Ascending aorta (tissue), 2 donors: Measurements from ENCODE around the gene FAM156A. TPM values are rescaled to one million over a fixed set of nuclear protein-coding genes. Genes with fewer than 3 reads are reported as not detected.
"Not testable (repeated sequence)": the region's sequence is repeated elsewhere in the genome, so short reads cannot be mapped to it uniquely, and the experiment has no call there.

Experiments
- DNase-seq, 2 donors: peaks; one replicate each; pipeline ENCODE4 v3.0.0-alpha.2; 2019; ENCODE audit warnings: low spot score in 2 of 2
- H3K27ac ChIP-seq, 2 donors: fragments of 200-600 bp; sonication (generic); one replicate each; pipeline ENCODE4 v1.5.1; 2016 to 2017; ENCODE audit warnings: mild to moderate bottlenecking in 1 of 2
- H3K27me3 ChIP-seq: fragments of 200-600 bp; sonication (generic); one replicate; pipeline ENCODE4 v1.5.1; 2017
- H3K36me3 ChIP-seq, 2 donors: fragments of 200-600 bp; sonication (generic); one replicate each; pipeline ENCODE4 v1.5.1; 2016
- H3K4me1 ChIP-seq, 2 donors: fragments of 200-600 bp; sonication (generic); one replicate each; pipeline ENCODE4 v1.5.1; 2016 to 2017; ENCODE audit warnings: mild to moderate bottlenecking in 1 of 2
- H3K4me3 ChIP-seq, 2 donors: fragments of 200-600 bp; sonication (generic); one replicate each; pipeline ENCODE4 v1.5.1; 2016 to 2017; ENCODE audit warnings: mild to moderate bottlenecking in 1 of 2
- H3K9me3 ChIP-seq, 2 donors: fragments of 200-600 bp; sonication (generic); one replicate each; pipeline ENCODE4 v1.5.1; 2016
- intact Hi-C: fragments of 100-400 bp; cut with DNase I; formaldehyde crosslinking; loops from one replicate; pipeline ENCODE4 v1.15.1; 2023
- total RNA-seq: library from RNA; depleted of rRNA; stranded (reverse); fragments of >200 nt; gene quantifications from one replicate; pipeline ENCODE4 v1.1.0, GENCODE V29; 2016

Gene FAM156A
- total RNA-seq, 1 donor from 2014 or later, result 50.9 TPM

DNA sequence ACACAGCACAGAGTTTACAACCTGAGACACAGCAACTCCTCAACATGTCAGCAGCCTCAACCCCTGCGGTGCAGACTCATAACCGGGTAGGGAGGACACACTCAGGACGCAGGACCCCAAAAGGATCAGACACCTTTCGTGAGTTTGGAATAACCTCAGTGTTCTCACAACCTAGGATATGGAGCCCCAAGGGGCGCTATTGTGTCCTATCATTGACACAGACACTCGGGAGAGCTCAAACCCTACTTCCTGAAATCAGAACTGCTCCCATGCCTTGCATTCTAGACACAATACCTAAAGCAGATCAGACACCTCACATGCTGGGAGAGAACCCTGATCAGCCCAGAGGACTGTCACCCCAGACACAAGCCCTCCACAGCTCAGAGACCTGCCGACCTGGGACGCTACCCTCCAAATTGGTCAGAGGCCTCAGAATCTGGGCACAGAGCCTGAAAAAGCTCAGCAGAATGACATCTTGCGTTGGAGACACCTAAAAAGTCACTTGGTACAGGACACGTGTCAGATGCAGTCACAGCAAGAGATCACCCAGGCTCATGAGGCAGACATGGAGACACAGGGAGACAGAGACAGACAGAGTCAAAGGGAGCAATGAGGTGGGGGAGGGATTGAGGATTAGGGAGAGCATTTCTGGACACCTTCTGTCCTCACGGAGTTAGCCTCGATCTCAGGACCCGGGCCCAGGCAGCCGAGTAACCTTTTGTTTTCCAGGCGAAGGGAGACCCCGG lies 8.8 kb upstream of the FAM156A start:
- H3K9me3 ChIP-seq, intact Hi-C loops, H3K4me3 ChIP-seq: not testable (repeated sequence)

DNA sequence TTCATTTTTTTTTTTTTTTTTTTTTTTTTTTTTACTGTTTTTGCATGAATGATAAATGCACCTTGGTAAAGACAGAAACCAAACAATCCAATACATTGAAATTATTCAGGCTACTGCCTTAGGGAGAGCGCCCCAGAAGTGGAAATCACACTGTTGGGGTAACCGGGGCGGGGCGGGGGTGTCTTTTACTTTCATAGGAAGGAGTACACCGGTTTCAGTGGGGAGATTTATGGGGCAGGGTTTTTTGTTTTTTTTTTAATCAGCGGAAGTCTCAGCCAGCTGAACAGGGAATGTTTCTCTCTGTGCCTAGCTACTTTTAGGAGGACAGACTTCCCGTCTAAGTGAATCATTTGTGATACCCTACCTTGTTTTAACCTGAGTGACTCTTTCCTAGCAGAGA lies 643 bp upstream of the FAM156A start:
- DNase-seq, H3K9me3 ChIP-seq, H3K27me3 ChIP-seq, H3K4me1 ChIP-seq, intact Hi-C loops, H3K27ac ChIP-seq, H3K4me3 ChIP-seq, H3K36me3 ChIP-seq: not testable (repeated sequence)

More for the DNA sequence above, 8.8 kb upstream of the FAM156A start:
- H3K27me3 ChIP-seq, H3K4me1 ChIP-seq, DNase-seq, H3K27ac ChIP-seq, H3K36me3 ChIP-seq: not testable (repeated sequence)

DNA sequence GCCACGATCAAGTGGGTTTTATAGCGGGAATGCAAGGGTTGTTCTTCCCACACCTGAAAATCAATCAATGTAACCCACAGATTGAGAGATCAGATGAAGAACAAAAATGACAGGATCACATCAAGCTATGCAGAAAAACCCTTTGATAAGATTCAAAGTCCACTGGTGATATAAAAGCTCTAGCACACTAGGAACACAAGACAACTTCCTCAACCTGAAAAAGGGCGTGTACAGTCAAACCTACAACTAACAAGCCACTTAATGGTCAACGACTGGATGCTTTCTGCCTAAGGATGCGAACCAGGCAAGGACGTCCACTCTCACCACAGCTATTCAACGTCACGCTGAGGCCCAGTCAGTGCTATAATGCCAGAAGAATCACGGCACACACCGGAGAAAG lies 8.4 kb downstream of the FAM156A start:
- H3K27me3 ChIP-seq, H3K4me3 ChIP-seq, H3K9me3 ChIP-seq: not testable (repeated sequence)

DNA sequence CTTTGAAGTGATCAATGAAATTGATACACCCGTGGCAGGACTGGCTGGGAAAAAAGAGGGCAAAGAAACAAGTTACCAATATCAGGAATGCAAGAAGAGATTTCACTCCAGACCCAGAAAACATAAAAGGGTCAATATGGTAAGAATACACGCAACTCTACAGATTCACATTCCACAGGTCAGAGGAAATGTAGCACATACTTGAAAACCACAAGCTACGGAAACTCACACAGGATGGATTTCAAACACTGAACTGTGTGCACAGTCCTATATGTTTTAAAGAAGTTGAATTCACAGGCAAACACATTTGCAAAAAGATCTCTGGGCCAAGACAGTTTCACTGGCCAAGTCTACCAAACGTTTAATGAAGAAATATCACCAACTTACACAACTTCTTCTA lies 9.0 kb downstream of the FAM156A start:
- H3K9me3 ChIP-seq, H3K36me3 ChIP-seq, H3K4me3 ChIP-seq, H3K27me3 ChIP-seq, H3K4me1 ChIP-seq, intact Hi-C loops, DNase-seq, H3K27ac ChIP-seq: not testable (repeated sequence)

More for the DNA sequence above, 8.4 kb downstream of the FAM156A start:
- H3K36me3 ChIP-seq, DNase-seq, intact Hi-C loops, H3K4me1 ChIP-seq, H3K27ac ChIP-seq: not testable (repeated sequence)

DNA sequence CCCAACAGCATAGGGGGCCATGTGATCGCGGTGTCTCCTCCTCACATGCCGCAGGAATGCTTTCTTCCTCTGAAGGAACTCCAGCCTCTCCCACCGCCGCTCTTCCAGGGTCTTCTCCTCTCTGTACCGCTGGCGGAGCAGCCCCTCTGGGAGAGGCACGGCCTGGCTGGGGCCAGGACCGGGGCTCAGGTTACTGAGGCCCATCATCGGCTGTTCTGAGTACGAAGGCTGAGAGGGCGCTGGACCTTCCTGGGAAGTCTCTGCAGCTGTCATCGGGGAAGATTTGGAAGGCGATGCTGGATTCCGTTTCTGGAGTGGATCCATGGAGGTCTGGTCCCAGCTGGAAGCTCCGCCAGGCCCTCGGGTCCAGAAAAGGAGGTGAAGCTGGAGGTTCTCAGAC lies 10.1 kb downstream of the FAM156A start:
- intact Hi-C loops, H3K27ac ChIP-seq, DNase-seq, H3K27me3 ChIP-seq, H3K4me1 ChIP-seq, H3K4me3 ChIP-seq, H3K36me3 ChIP-seq, H3K9me3 ChIP-seq: not testable (repeated sequence)

DNA sequence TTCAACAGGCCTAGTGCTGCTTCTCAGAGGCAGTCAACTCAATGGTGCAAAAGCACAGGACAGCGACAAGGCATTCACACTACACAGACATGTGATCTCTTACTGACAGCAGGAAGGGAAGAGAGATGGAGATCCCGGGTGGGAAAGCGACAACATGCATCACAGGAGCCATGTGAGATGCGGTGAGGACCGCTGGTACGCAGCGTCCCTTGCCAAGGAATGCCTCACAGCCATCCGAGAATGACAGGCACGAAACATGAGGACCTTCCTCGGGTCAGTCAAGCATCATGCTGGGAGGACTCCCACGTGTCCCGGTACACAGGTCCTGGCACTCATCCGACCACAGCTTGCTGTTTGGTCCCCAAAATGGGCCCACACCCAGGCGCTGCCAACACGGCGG lies 10.8 kb downstream of the FAM156A start:
- DNase-seq, intact Hi-C loops, H3K36me3 ChIP-seq: not testable (repeated sequence)

DNA sequence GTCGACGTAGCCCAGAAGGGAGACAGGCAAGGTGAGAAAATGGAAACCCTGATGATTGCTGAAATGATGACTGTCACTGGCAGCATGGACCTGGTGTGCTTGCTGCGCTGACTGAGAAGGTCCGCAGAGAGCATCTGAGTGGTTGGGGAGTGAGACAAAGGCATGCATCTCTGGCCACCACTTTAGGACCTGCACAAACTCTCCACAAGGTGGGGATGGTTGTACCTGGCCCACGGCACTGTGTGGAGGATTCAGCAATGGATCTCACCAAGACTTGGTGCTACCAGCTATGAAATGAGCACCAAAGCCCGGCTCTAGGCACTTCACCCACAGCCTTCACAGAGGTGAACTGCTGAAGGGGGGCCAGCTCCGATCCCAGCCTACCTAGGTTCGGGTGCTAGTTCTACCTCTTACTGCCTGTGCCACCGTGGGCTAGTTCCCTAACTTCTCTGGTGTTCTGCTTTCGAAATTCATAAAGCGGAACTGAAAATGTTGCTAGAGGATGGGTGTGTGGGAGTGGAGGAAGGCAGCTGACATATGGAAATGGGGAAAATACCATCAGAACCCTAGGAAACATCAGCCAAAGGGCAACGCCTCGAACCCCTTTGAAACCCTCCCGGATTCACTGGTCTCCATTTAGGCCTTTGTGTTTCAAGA lies 12.4 kb downstream of the FAM156A start:
- H3K9me3 ChIP-seq, H3K27ac ChIP-seq, H3K36me3 ChIP-seq, H3K4me3 ChIP-seq, H3K27me3 ChIP-seq, DNase-seq, H3K4me1 ChIP-seq, intact Hi-C loops: not testable (repeated sequence)

More for the DNA sequence above, 10.8 kb downstream of the FAM156A start:
- H3K27ac ChIP-seq, H3K4me1 ChIP-seq, H3K9me3 ChIP-seq, H3K27me3 ChIP-seq, H3K4me3 ChIP-seq: not testable (repeated sequence)

DNA sequence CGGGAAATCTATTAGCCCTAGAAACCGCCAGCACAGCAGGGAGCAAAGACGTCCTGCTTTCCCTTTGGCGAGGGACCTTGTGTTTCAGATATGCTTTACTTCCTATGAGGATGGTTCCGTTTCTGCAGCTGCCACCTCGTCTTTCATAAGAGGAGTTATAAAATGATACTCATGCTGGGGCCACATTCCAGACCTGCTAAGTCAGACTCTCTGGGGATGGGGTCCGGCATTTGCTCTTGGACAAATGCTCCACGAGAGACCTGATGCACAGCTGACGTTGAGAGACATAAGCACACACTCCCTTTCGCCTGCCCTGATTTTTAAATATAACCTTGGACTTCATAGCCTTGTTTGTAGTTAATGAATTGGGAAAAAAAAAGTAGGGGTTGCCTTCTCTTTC lies 16.6 kb downstream of the FAM156A start:
- H3K27me3 ChIP-seq, H3K4me3 ChIP-seq, H3K9me3 ChIP-seq, DNase-seq, H3K4me1 ChIP-seq, H3K36me3 ChIP-seq, intact Hi-C loops, H3K27ac ChIP-seq: not testable (repeated sequence)

DNA sequence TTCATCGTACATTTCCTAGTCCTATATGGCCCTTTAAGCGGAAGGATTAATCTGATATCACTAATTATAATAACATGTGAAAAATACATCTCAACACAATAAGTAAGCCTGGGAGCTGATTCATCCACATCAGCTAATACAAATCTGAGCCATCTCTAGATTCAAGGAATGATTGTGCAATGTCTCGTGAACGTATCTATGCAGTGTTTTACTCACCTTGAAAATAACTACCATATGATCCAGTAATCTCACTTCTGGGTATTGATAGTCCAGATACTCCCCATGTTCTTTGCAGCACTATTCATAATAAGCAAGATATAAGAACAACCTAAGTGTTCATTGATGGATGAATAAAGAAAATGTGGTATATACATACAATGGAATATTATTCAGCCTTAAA lies 17.6 kb downstream of the FAM156A start:
- H3K36me3 ChIP-seq, intact Hi-C loops: not testable (repeated sequence)

DNA sequence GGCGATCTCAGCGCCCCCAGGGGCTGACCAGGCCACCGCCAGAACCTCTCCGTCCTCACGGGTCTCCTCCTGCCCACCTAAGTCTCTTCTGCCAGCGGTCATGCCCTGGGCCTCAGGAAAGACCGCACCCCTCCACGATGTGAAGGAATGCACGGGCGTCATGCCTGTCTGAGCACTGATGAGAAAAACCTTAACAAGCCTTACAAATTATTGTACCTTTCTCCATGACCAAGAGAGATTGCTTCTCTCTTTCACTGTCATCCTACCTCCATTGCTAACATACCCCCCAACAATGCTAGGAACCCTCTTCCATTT lies 22.9 kb downstream of the FAM156A start:
- H3K27ac ChIP-seq, result peak overlapping the region; percentile 96 to 99
- H3K36me3 ChIP-seq, H3K4me1 ChIP-seq, H3K9me3 ChIP-seq, intact Hi-C loops, H3K27me3 ChIP-seq, DNase-seq: not testable (repeated sequence)
- H3K4me3 ChIP-seq, result peak overlapping the region; percentile 73 to 81

More for the DNA sequence above, 17.6 kb downstream of the FAM156A start:
- H3K4me3 ChIP-seq, H3K9me3 ChIP-seq, DNase-seq, H3K27ac ChIP-seq, H3K4me1 ChIP-seq, H3K27me3 ChIP-seq: not testable (repeated sequence)
